ENCODE data around the gene KMT5B.

GRCh38 chr11:68177877-68178276, 35.2 kb downstream of the KMT5B start:
- TF ChIP-seq CTCF (IDR thresholded peaks at IDR 0.05; ENCODE audit: insufficient read depth, low read depth, low read length), result no peak
- no peak for TF ChIP-seq EZH2 (IDR thresholded peaks at IDR 0.05; ENCODE audit: insufficient read depth, low read length)

All from astrocyte (in vitro differentiated cells and primary cell).